C4-2B (cell line): ENCODE data around the gene CCDC85C.

ENCODE experiments used
- H3K27ac ChIP-seq: fragments of 450-650 bp; 2 replicates; pipeline ENCODE4 v1.5.1; 2017
- CTCF ChIP-seq: fragments of 450-650 bp; conservative IDR thresholded peaks from 2 replicates; pipeline ENCODE4 v1.5.1; 2017; ENCODE audit warnings: mild to moderate bottlenecking
- ZFX ChIP-seq: fragments of 450-650 bp; IDR thresholded peaks from 2 replicates; pipeline ENCODE4 v1.6.1; 2017

Gene CCDC85C

GRCh38 chr14:99524091-99524661 lies 79.8 kb downstream of the CCDC85C start:
- peak overlapping the region; percentile 59 for H3K27ac ChIP-seq
- TF ChIP-seq CTCF (no peak), ZFX (no peak)

- peak overlapping the region; percentile 59 for H3K27ac ChIP-seq
- TF ChIP-seq CTCF (no peak), ZFX (no peak)
Observed at GRCh38 chr14:99523704-99524055, 80.3 kb downstream of the CCDC85C start.

GRCh38 chr14:99522934-99523703 lies 80.9 kb downstream of the CCDC85C start:
- TF ChIP-seq ZFX (no peak), CTCF (no peak)
- H3K27ac ChIP-seq = peak overlapping the region; percentile 59

- H3K27ac ChIP-seq = peak overlapping the region; percentile 59
- TF ChIP-seq ZFX = no peak
- no peak for TF ChIP-seq CTCF
Observed at GRCh38 chr14:99522457-99522891, 81.5 kb downstream of the CCDC85C start.

GRCh38 chr14:99522025-99522401 lies 82.0 kb downstream of the CCDC85C start:
- H3K27ac ChIP-seq = no peak overlapping the region; the same call in 1 of the 2 replicates
- TF ChIP-seq ZFX (no peak), CTCF (no peak)

- no peak overlapping the region; the same call in 1 of the 2 replicates for H3K27ac ChIP-seq
- TF ChIP-seq CTCF (no peak), ZFX (no peak)
Observed at GRCh38 chr14:99521176-99522024, 82.6 kb downstream of the CCDC85C start.
